Stimulated activated CD4-positive, alpha-beta T cell treated with anti-CD3 and anti-CD28 coated beads, Interleukin-2, amount 100 ng/mL, for 4 hours (primary cell): ENCODE data around the gene PRELID3B.

Experiments used
- DNase-seq: peaks from one replicate; pipeline ENCODE4 v3.0.0-alpha.2; 2020; ENCODE audit warnings: low read depth

Gene PRELID3B

DNA sequence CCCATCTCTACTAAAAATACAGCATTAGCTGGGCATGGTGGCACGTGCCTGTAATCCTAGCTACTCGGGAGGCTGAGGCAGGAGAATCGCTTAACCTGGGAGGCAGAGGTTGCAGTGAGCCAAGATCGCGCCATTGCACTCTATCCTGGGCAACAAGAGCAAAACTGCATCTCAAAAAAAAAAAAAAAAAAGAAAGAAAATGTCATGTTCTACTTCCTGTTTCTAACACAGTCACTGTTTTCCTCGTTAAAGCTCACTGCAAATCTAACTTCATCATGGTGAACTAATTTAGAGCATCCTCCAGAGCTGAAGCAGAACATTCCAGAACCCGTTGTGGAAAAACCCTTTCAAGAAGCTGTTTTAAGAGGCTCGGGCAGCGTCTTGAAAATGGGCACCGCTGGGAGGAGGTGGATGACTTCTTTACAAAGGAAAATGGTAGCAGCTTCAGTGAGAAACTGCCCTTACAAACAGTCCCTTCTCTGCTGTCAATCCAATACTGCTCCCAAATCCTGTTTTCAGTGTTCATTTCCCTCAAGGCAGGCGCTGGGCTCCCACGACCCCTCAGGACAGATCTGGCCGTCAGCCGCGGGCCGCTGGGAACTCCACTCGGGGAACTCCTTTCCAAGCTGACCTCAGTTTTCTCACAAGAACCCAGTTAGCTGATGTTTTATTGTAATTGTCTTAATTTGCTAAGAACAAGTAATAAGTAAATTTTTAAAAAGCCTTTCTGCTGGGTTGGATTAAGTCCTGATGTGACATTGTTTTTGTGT lies 48.0 kb downstream of the PRELID3B start:
- DNase-seq = no peak

DNA sequence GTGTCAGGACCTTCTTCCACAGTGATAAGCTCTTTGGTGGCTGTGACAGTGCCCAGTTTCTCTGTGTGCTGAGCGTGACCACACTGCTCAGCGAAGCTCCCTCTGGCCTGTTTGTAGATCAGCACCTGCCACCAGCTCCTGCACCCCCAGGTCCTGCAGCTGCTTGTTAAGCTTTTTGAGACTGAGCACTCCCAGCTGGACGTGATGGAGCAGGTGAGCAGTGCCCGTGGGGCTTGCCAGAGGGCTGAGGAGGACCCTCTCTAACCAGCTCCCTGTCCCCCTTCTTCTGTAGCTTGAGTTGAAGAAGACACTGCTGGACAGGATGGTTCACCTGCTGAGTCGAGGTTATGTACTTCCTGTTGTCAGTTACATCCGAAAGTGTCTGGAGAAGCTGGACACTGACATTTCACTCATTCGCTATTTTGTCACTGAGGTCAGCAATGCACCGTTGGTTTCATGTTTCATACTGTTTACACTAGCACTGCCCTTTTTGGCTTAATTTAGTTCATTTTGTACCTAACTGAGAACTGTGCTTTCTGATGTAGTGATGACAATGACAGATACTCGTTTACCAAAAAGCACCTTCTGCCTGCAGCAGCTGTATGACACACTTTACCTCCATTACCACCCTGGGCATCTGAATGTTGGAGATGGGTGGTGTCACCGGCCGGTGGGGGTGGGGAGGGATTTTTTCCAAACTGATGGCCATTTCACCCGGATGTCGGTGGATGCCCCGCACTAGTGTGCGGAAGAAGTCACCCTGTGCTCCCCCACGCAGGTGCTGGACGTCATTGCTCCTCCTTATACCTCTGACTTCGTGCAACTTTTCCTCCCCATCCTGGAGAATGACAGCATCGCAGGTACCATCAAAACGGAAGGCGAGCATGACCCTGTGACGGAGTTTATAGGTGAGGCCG lies 49.0 kb downstream of the PRELID3B start:
- no peak for DNase-seq

DNA sequence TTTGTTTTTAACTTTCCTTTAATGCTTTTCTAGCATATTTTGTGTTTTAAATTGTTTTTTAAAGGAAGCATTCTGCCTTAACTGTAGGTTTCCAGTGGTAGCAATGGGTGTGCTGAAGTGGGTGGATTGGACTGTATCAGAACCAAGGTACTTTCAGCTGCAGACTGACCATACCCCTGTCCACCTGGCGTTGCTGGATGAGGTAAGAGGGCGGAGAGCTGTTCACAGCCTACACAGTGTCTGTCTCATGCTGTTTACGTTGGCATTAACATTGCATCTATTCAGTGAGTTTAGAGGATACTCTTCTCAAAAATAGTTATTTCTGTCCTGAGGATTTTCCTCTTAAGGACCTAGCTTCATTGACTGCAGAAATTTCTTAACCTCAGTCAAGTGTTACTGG lies 49.7 kb downstream of the PRELID3B start:
- DNase-seq = no peak

DNA sequence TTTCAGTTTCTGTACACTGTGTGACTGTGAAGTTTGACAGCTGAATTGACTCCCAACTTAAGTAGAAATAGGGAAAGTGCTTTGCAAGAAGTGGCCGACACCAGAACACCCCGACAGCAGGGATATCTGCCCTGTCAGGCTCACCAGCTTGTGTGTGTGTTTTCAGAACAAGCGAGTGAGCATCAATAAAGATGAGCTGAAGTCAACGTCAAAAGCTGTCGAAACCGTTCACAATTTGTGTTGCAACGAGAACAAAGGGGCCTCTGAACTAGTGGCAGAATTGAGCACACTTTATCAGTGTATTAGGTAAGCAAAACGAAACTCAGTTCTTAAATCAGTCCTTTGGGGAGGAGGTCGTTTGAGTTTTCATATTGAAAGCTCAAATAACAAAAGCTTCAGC lies 50.9 kb downstream of the PRELID3B start:
- DNase-seq = no peak

DNA sequence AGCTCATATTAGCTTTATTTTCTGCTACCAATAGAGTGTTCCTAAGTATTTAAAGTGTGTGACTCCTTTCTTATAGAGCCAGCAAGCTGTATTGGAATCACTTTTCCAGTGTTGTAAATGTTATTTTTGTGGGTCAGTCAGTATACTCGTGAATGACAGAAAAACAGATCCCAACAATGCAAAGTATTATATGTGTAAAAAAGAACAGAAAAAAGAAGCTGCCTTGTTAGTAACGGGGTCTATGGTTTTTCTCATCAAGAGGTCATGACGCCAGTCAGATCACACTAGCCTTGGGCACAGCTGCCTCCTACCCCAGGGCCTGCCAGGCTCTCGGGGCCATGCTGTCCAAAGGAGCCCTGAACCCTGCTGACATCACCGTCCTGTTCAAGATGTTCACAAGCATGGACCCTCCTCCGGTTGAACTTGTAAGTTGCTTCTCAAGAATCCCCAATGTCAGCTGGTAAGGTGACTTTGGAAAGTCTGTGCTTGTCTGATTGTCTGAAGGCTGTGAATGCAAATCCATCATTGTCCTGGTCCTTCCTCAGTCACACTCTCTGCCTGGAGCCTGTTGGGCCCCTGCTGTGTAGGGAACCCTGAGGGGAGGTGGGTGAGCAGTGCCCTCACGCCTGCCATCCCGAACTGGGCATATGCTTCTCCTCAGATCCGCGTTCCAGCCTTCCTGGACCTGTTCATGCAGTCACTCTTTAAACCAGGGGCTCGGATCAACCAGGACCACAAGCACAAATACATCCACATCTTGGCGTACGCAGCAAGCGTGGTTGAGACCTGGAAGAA lies 51.7 kb downstream of the PRELID3B start:
- DNase-seq = no peak

GRCh38 chr20:58989196-58989595 lies 53.4 kb downstream of the PRELID3B start:
- DNase-seq = no peak

- DNase-seq = no peak
These were observed 54.1 kb downstream of the PRELID3B start for GRCh38 chr20:58988565-58988882.

- no peak for DNase-seq
These were observed 54.6 kb downstream of the PRELID3B start for GRCh38 chr20:58987790-58988564.

DNA sequence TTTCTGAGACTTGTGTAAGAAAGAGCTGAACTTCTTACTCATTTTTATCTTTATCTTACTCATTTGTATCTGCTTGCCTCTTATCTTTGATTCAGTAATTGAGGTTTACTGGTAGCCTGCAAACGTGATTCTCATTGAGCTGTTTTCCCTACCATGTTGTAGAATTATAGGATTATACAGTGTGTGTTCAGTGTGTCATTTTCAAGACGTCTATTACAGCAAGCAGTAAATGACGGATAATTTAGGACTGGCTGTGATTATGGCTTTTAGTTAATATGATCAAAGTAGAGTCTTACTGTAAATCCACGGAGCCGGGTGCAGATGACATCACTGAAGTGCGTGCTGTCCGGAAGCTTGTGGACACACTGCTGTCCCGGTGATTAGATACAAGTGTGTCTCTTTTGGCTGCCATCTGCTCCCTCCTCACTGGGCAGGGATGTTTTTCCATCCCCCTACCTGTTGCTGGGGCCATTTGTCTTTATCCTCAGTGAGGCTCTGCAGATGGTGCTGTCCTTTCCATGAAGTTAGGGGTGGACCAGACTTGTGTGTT lies 55.5 kb downstream of the PRELID3B start:
- DNase-seq = no peak

GRCh38 chr20:58986286-58986967 lies 56.2 kb downstream of the PRELID3B start:
- no peak for DNase-seq

- DNase-seq = no peak
These were observed 56.9 kb downstream of the PRELID3B start for GRCh38 chr20:58985656-58986055.

- DNase-seq = no peak
These were observed 57.9 kb downstream of the PRELID3B start for GRCh38 chr20:58984691-58985090.
